ENCODE data around the gene TSPAN7.

The TSPAN7 gene

DNA sequence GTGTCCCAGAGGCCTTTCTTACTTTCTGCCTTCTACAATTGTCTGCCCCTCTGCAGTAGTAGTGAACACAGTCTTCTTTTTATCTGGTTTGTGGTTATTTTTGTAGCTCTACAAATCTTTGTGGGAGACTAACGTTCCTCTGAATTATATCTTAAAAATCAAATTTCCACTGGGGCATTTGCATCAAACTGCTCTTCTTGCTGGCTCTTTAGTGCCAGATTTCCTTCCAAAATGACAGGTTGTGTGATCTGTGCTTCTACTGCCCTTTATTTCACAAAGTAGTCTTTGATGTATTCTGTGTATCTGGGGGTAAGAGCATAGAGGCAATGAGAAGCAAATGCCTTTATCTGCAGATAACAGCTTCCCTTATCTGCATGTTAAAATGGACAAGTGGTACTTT lies 34.5 kb downstream of the TSPAN7 start:
- DNase-seq (ENCODE audit: low read depth in 1 of 2, low spot score in 1 of 2): no peak

GRCh38 chrX:38596939-38597338 lies 35.6 kb downstream of the TSPAN7 start:
- TF ChIP-seq GABPA (IDR thresholded peaks at IDR 0.05; ENCODE audit: low read depth): no peak
- no peak for TF ChIP-seq SPI1 (IDR thresholded peaks at IDR 0.05; ENCODE audit: borderline replicate concordance, low read depth)
- no peak for TF ChIP-seq POLR2AphosphoS5 (IDR thresholded peaks at IDR 0.05; ENCODE audit: low read depth)
- TF ChIP-seq, protein P1, sequence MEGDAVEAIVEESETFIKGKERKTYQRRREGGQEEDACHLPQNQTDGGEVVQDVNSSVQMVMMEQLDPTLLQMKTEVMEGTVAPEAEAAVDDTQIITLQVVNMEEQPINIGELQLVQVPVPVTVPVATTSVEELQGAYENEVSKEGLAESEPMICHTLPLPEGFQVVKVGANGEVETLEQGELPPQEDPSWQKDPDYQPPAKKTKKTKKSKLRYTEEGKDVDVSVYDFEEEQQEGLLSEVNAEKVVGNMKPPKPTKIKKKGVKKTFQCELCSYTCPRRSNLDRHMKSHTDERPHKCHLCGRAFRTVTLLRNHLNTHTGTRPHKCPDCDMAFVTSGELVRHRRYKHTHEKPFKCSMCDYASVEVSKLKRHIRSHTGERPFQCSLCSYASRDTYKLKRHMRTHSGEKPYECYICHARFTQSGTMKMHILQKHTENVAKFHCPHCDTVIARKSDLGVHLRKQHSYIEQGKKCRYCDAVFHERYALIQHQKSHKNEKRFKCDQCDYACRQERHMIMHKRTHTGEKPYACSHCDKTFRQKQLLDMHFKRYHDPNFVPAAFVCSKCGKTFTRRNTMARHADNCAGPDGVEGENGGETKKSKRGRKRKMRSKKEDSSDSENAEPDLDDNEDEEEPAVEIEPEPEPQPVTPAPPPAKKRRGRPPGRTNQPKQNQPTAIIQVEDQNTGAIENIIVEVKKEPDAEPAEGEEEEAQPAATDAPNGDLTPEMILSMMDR (IDR thresholded peaks at IDR 0.05; ENCODE audit: insufficient read depth, low read length): no peak
- no peak for TF ChIP-seq REST (IDR thresholded peaks at IDR 0.05; ENCODE audit: insufficient replicate concordance, low read depth)
- Histone ChIP-seq H3K27me3 (ENCODE audit: insufficient read depth, poor library complexity, severe bottlenecking) (peaks cover 9% of the 10 kb centered on the region), H3K27ac (replicated peaks) (no peak overlapping the region), H3K4me3 (replicated peaks; ENCODE audit: insufficient read depth, low read length) (no peak overlapping the region)
- DNase-seq (ENCODE audit: low read depth in 1 of 2, low spot score in 1 of 2): no peak

More for the DNA sequence above, 34.5 kb downstream of the TSPAN7 start:
- TF ChIP-seq REST (IDR thresholded peaks at IDR 0.05; ENCODE audit: insufficient replicate concordance, low read depth): no peak
- no peak for TF ChIP-seq SPI1 (IDR thresholded peaks at IDR 0.05; ENCODE audit: borderline replicate concordance, low read depth)
- no peak for TF ChIP-seq POLR2AphosphoS5 (IDR thresholded peaks at IDR 0.05; ENCODE audit: low read depth)
- TF ChIP-seq, protein P1 (IDR thresholded peaks at IDR 0.05; ENCODE audit: insufficient read depth, low read length): no peak
- no peak for TF ChIP-seq GABPA (IDR thresholded peaks at IDR 0.05; ENCODE audit: low read depth)
- peaks cover 9% of the 10 kb centered on the region for H3K27me3 ChIP-seq (ENCODE audit: insufficient read depth, poor library complexity, severe bottlenecking)
- H3K27ac ChIP-seq (replicated peaks): no peak overlapping the region
- no peak overlapping the region for H3K4me3 ChIP-seq (replicated peaks; ENCODE audit: insufficient read depth, low read length)

- TF ChIP-seq, protein P1 (IDR thresholded peaks at IDR 0.05; ENCODE audit: insufficient read depth, low read length): no peak
- no peak for TF ChIP-seq GABPA (IDR thresholded peaks at IDR 0.05; ENCODE audit: low read depth)
- TF ChIP-seq REST (IDR thresholded peaks at IDR 0.05; ENCODE audit: insufficient replicate concordance, low read depth): no peak
- TF ChIP-seq SPI1 (IDR thresholded peaks at IDR 0.05; ENCODE audit: borderline replicate concordance, low read depth): no peak
- no peak for TF ChIP-seq POLR2AphosphoS5 (IDR thresholded peaks at IDR 0.05; ENCODE audit: low read depth)
- Histone ChIP-seq H3K27ac (replicated peaks) (no peak overlapping the region), H3K27me3 (ENCODE audit: insufficient read depth, poor library complexity, severe bottlenecking) (peaks cover 9% of the 10 kb centered on the region), H3K4me3 (replicated peaks; ENCODE audit: insufficient read depth, low read length) (no peak overlapping the region)
- DNase-seq (ENCODE audit: low read depth in 1 of 2, low spot score in 1 of 2): no peak
Observed at GRCh38 chrX:38599796-38600755, 38.7 kb downstream of the TSPAN7 start.
